ENCODE measurements around the gene APBB2.

The APBB2 gene

GRCh38 chr4:41189666-41190065 lies 24.7 kb downstream of the APBB2 start:
- TF ChIP-seq ZFX (IDR thresholded peaks at IDR 0.05): no peak
- TF ChIP-seq CTCF (conservative IDR thresholded peaks at IDR 0.05): no peak
- no peak overlapping the region for H3K27ac ChIP-seq

- no peak overlapping the region for H3K27ac ChIP-seq
- TF ChIP-seq CTCF (conservative IDR thresholded peaks at IDR 0.05): no peak
- no peak for TF ChIP-seq ZFX (IDR thresholded peaks at IDR 0.05)
These were observed 25.3 kb downstream of the APBB2 start for GRCh38 chr4:41189076-41189475.

GRCh38 chr4:41185614-41186592 lies 28.4 kb downstream of the APBB2 start:
- no peak for TF ChIP-seq ZFX (IDR thresholded peaks at IDR 0.05)
- TF ChIP-seq CTCF (conservative IDR thresholded peaks at IDR 0.05): no peak
- H3K27ac ChIP-seq: no peak overlapping the region

GRCh38 chr4:41184009-41184408 lies 30.3 kb downstream of the APBB2 start:
- no peak overlapping the region for H3K27ac ChIP-seq
- no peak for TF ChIP-seq CTCF (conservative IDR thresholded peaks at IDR 0.05)
- no peak for TF ChIP-seq ZFX (IDR thresholded peaks at IDR 0.05)

- TF ChIP-seq CTCF (conservative IDR thresholded peaks at IDR 0.05) (no peak), ZFX (IDR thresholded peaks at IDR 0.05) (no peak)
- H3K27ac ChIP-seq: no peak overlapping the region
These were observed 31.3 kb downstream of the APBB2 start for GRCh38 chr4:41183021-41183553.

GRCh38 chr4:41181037-41181436 lies 33.3 kb downstream of the APBB2 start:
- H3K27ac ChIP-seq: no peak overlapping the region
- TF ChIP-seq CTCF (conservative IDR thresholded peaks at IDR 0.05) (no peak), ZFX (IDR thresholded peaks at IDR 0.05) (no peak)

GRCh38 chr4:41179498-41180195 lies 34.7 kb downstream of the APBB2 start:
- no peak overlapping the region for H3K27ac ChIP-seq

More at GRCh38 chr4:41179498-41180195, 34.7 kb downstream of the APBB2 start:
- TF ChIP-seq CTCF (conservative IDR thresholded peaks at IDR 0.05) (no peak), ZFX (IDR thresholded peaks at IDR 0.05) (no peak)
